SK-N-MC (cell line): ENCODE results near the gene SLC2A9.

Experiments
- DNase-seq: peaks from one replicate; pipeline ENCODE4 v3.0.0-alpha.2; 2011; ENCODE audit warnings: low read depth, low spot score
- H3K27ac ChIP-seq: fragments of 200-600 bp; sonication (generic); 2 replicates; pipeline ENCODE4 v1.5.1; 2016; ENCODE audit warnings: mixed run types
- H3K36me3 ChIP-seq: fragments of 200-600 bp; sonication (generic); 2 replicates; pipeline ENCODE4 v1.6.1; 2017; ENCODE audit warnings: antibody characterized with exemption, low read length, mixed read lengths; ENCODE audit not compliant: insufficient read depth
- H3K4me3 ChIP-seq: fragments of 200-600 bp; sonication (generic); 2 replicates; pipeline ENCODE4 v1.5.1; 2016
- H3K9ac ChIP-seq: fragments of 200-600 bp; sonication (generic); 2 replicates; pipeline ENCODE4 v1.8.0; 2017; ENCODE audit warnings: mixed run types, mixed read lengths; ENCODE audit not compliant: insufficient read length
- H3K9me3 ChIP-seq: fragments of 200-600 bp; sonication (generic); 2 replicates; pipeline ENCODE4 v1.6.1; 2017; ENCODE audit warnings: low read depth, mild to moderate bottlenecking, antibody characterized with exemption, low read length, moderate library complexity, mixed read lengths
- EZH2 ChIP-seq: fragments of 200-600 bp; sonication (generic); IDR thresholded peaks from one replicate; pipeline ENCODE4 v1.6.1; 2017; ENCODE audit warnings: antibody characterized with exemption
- FOXP2 ChIP-seq: optimal IDR thresholded peaks from 2 replicates; pipeline ENCODE3; 2011; ENCODE audit warnings: mild to moderate bottlenecking, moderate library complexity; ENCODE audit not compliant: insufficient read depth; ENCODE audit errors: extremely low read length, control extremely low read depth
- POLR2AphosphoS5 ChIP-seq: IDR thresholded peaks from 2 replicates; pipeline ENCODE4 v1.6.1; 2012; ENCODE audit warnings: mild to moderate bottlenecking, low read depth, low read length, borderline replicate concordance

SLC2A9 gene

GRCh38 chr4:9953089-9953488, 68.2 kb downstream of the SLC2A9 start:
- no peak for DNase-seq
- Histone ChIP-seq H3K9me3 (no peaks in the 10 kb centered on the region), H3K9ac (no peak overlapping the region), H3K27ac (no peak overlapping the region), H3K4me3 (no peak overlapping the region), H3K36me3 (no peaks in the 10 kb centered on the region)
- TF ChIP-seq FOXP2 (no peak), POLR2AphosphoS5 (no peak), EZH2 (no peak)

GRCh38 chr4:9952415-9952950, 68.8 kb downstream of the SLC2A9 start:
- no peak for TF ChIP-seq POLR2AphosphoS5
- TF ChIP-seq FOXP2, result no peak
- TF ChIP-seq EZH2, result no peak
- Histone ChIP-seq H3K4me3 (no peak overlapping the region), H3K27ac (no peak overlapping the region), H3K36me3 (no peaks in the 10 kb centered on the region), H3K9me3 (no peaks in the 10 kb centered on the region), H3K9ac (no peak overlapping the region)
- DNase-seq, result no peak

GRCh38 chr4:9949573-9949972, 71.7 kb downstream of the SLC2A9 start:
- no peak overlapping the region for H3K9ac ChIP-seq
- H3K9me3 ChIP-seq, result no peaks in the 10 kb centered on the region
- H3K4me3 ChIP-seq, result no peak overlapping the region
- H3K27ac ChIP-seq, result no peak overlapping the region
- no peak for DNase-seq
- TF ChIP-seq EZH2, result no peak
- no peak for TF ChIP-seq FOXP2
- TF ChIP-seq POLR2AphosphoS5, result no peak
- H3K36me3 ChIP-seq, result no peaks in the 10 kb centered on the region

- no peak for DNase-seq
- Histone ChIP-seq H3K27ac (no peak overlapping the region), H3K4me3 (no peak overlapping the region), H3K36me3 (no peaks in the 10 kb centered on the region), H3K9me3 (no peaks in the 10 kb centered on the region), H3K9ac (no peak overlapping the region)
- TF ChIP-seq POLR2AphosphoS5 (no peak), EZH2 (no peak), FOXP2 (no peak)
Measured at GRCh38 chr4:9947168-9948062, 73.9 kb downstream of the SLC2A9 start.

DNA sequence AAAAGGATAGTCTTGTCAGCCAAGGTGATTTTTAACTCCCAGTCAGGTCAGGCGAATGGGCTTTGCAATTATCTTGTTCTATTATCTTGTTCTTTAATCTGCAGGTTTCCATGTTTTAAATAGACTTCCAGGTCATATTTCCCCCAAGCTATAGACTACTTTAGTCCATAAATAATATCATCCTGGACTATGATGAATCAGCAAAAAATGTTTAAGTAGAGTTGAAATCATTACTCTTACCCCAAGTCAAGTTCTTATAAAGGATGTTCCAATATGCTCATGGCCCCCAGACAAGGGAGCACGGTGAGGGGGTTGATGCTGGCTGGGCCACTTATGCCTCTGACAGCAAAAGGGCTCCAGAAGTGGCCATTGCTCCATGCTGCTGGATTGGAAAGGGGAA, 75.1 kb downstream of the SLC2A9 start:
- no peak for TF ChIP-seq FOXP2
- TF ChIP-seq EZH2, result no peak
- no peak for TF ChIP-seq POLR2AphosphoS5
- H3K4me3 ChIP-seq, result no peak overlapping the region

GRCh38 chr4:9944431-9945425, 76.6 kb downstream of the SLC2A9 start:
- Histone ChIP-seq H3K36me3 (no peaks in the 10 kb centered on the region), H3K4me3 (no peak overlapping the region), H3K27ac (no peak overlapping the region), H3K9ac (no peak overlapping the region), H3K9me3 (no peaks in the 10 kb centered on the region)
- DNase-seq, result no peak
- TF ChIP-seq POLR2AphosphoS5 (no peak), FOXP2 (no peak), EZH2 (no peak)

More for the DNA sequence above, 75.1 kb downstream of the SLC2A9 start:
- no peaks in the 10 kb centered on the region for H3K36me3 ChIP-seq
- no peak for DNase-seq
- H3K27ac ChIP-seq, result no peak overlapping the region
- H3K9ac ChIP-seq, result no peak overlapping the region
- no peaks in the 10 kb centered on the region for H3K9me3 ChIP-seq

GRCh38 chr4:9943761-9944160, 77.5 kb downstream of the SLC2A9 start:
- Histone ChIP-seq H3K9me3 (no peaks in the 10 kb centered on the region), H3K9ac (no peak overlapping the region), H3K36me3 (no peaks in the 10 kb centered on the region), H3K27ac (no peak overlapping the region), H3K4me3 (no peak overlapping the region)
- TF ChIP-seq POLR2AphosphoS5 (no peak), EZH2 (no peak), FOXP2 (no peak)
- DNase-seq, result no peak
